Neural cell (in vitro differentiated cells): ENCODE measurements around the gene ARHGAP42.

Experiments used
- CTCF ChIP-seq: fragments of 450-650 bp; IDR thresholded peaks from 2 replicates; pipeline ENCODE4 v1.5.1; 2014; ENCODE audit warnings: antibody characterized with exemption, mild to moderate bottlenecking, moderate library complexity; ENCODE audit not compliant: poor library complexity, severe bottlenecking
- EP300 ChIP-seq: fragments of 450-650 bp; conservative IDR thresholded peaks from 2 replicates; pipeline ENCODE4 v1.6.1; 2014; ENCODE audit warnings: antibody characterized with exemption, mild to moderate bottlenecking, moderate library complexity; ENCODE audit not compliant: poor library complexity, severe bottlenecking
- EZH2 ChIP-seq: fragments of 200-600, 300-800 bp; shearing (Covaris generic), sonication (generic); IDR thresholded peaks from 2 replicates; pipeline ENCODE4 v1.6.1; 2014; ENCODE audit warnings: antibody characterized with exemption, low read length, borderline replicate concordance, mild to moderate bottlenecking; ENCODE audit not compliant: insufficient read depth, poor library complexity, severe bottlenecking
- POLR2AphosphoS5 ChIP-seq: IDR thresholded peaks from 2 replicates; pipeline ENCODE4 v1.6.1; 2012
- REST ChIP-seq: IDR thresholded peaks from 2 replicates; pipeline ENCODE4 v1.6.1; 2012; ENCODE audit warnings: borderline replicate concordance
- SMC3 ChIP-seq: fragments of 450-650 bp; conservative IDR thresholded peaks from 2 replicates; pipeline ENCODE4 v1.6.1; 2014; ENCODE audit warnings: antibody characterized with exemption, mild to moderate bottlenecking, moderate library complexity; ENCODE audit not compliant: poor library complexity
- TAF1 ChIP-seq: IDR thresholded peaks from 2 replicates; pipeline ENCODE4 v1.6.1; 2012; ENCODE audit warnings: low read depth

- no peak for TF ChIP-seq CTCF
- no peak for TF ChIP-seq SMC3
- no peak for TF ChIP-seq POLR2AphosphoS5
- TF ChIP-seq EP300: no peak
- TF ChIP-seq EZH2: no peak
- no peak for TF ChIP-seq REST
- TF ChIP-seq TAF1: no peak
Observed at GRCh38 chr11:100691896-100692653, 5.0 kb downstream of the ARHGAP42 start.
